GM10248 (cell line): ENCODE data around the gene IREB2.

ENCODE experiments used
- CTCF ChIA-PET: fragments of 300-600 bp; sonication (Branson Sonifier 250); formaldehyde crosslinking; extraction: SDS; loops from one replicate; lab custom pipeline; 2021; ENCODE audit warnings: antibody characterized with exemption; lab: Yijun Ruan, JAX
- POLR2A ChIA-PET: fragments of 350-650 bp; sonication (Branson Sonifier 250); formaldehyde crosslinking; extraction: SDS; loops from one replicate; lab custom pipeline; 2020; ENCODE audit warnings: antibody characterized with exemption; lab: Yijun Ruan, JAX
- DNase-seq: peaks from one replicate; pipeline ENCODE4 v3.0.0; 2012; ENCODE audit errors: extremely low spot score
- TF ChIP-seq, protein P1 (sequence below): IDR thresholded peaks from 2 replicates; pipeline ENCODE4 v1.5.1; 2012; ENCODE audit warnings: mild to moderate bottlenecking, low read depth; ENCODE audit errors: extremely low read depth, missing control alignments, control extremely low read depth

Gene IREB2

DNA sequence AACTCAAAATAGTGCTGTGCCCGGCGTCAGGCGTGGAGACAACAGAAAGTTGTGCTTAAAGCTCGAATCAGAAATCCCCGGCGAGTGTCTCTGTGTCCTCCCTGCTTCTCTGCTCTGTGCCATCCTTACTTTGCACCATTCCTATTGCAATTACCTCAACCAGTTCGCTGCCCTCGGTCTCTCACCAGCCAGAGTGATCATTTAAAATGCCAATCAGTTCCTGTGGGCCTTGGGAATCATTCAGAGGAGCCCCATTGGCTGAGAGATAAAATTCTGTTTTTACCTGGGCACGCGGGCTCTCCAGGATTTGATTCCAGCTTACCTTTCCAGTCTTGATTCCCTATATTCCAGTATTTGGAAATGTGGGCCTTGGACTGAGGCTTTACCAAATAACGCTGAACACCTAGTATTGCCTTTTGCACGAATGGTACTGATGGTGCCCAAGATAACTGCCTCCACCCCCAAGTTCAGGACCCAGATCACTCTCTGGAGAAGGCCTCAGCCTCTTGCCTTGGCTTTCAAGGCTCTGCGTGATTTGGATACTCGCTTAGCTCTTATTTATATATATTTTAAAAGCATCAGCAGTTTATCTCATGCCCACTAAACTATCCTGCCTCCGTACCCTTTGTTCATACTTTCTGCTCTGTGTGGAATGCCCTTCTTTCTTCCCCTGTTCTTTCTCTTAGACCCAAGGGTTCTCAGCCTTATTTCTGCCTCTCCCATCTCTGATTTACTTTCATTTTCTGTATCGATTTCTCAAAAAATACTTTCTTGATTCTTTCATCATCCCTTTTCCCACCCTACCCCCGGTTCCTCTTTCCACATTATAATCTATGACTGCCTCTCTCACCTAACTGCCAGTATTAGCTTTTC is 103.1 kb downstream of the IREB2 start:
- peak; percentile 29 for DNase-seq
- ChIA-PET CTCF (interaction anchor here (1.0 to 2.4 kb wide), 7 partner anchors 8 to 27 kb away, joined by 3 to 7 read pairs (median 5); no protein-coding TSS in a partner anchor), POLR2A (no interaction called here)
- TF ChIP-seq, protein P1, sequence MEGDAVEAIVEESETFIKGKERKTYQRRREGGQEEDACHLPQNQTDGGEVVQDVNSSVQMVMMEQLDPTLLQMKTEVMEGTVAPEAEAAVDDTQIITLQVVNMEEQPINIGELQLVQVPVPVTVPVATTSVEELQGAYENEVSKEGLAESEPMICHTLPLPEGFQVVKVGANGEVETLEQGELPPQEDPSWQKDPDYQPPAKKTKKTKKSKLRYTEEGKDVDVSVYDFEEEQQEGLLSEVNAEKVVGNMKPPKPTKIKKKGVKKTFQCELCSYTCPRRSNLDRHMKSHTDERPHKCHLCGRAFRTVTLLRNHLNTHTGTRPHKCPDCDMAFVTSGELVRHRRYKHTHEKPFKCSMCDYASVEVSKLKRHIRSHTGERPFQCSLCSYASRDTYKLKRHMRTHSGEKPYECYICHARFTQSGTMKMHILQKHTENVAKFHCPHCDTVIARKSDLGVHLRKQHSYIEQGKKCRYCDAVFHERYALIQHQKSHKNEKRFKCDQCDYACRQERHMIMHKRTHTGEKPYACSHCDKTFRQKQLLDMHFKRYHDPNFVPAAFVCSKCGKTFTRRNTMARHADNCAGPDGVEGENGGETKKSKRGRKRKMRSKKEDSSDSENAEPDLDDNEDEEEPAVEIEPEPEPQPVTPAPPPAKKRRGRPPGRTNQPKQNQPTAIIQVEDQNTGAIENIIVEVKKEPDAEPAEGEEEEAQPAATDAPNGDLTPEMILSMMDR: no peak

- no peak for DNase-seq
- TF ChIP-seq, protein P1: no peak
- POLR2A ChIA-PET: no interaction called here
- CTCF ChIA-PET: interaction anchor here (1.0 to 2.4 kb wide), 3 partner anchors 17 to 20 kb away, joined by 3 to 6 read pairs (median 5); no protein-coding TSS in a partner anchor
Observed at GRCh38 chr15:78541744-78542034, 103.7 kb downstream of the IREB2 start.

GRCh38 chr15:78542647-78543046 is 104.6 kb downstream of the IREB2 start:
- POLR2A ChIA-PET: no interaction called here
- CTCF ChIA-PET: interaction anchor here (0.9 to 1.2 kb wide), 3 partner anchors 13 to 437 kb away, joined by 3 to 6 read pairs (median 3); partner anchors contain the start of gene CHRNA5
- TF ChIP-seq, protein P1: no peak
- DNase-seq: no peak

DNA sequence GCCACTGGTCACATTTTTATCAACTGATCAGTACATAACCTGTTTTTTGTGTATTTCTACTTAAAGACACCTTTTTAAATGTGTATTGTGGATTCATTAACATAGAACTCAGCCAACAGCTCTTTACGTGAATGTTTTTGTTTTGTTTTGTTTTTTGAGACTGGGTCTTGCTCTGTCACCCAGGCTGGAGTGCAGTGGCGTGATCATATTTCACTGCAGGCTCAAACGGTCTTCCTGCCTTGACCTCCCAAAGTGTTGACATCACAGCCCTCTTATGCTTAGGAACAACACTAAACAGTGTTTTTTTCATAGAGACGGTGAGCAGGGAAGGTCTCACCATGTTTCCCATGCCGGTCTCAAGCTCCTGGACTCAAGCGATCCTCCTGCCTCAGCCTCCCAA is 112.2 kb downstream of the IREB2 start:
- ChIA-PET CTCF (interaction anchor here (1.1 to 2.1 kb wide), 2 partner anchors 9 to 10 kb away, joined by 6 to 7 read pairs; partner anchors contain the start of gene PSMA4), POLR2A (interaction anchor here (1.1 kb wide), 1 partner anchor 255 kb away, joined by 7 read pairs; no protein-coding TSS in a partner anchor)
- no peak for DNase-seq
- TF ChIP-seq, protein P1: no peak

DNA sequence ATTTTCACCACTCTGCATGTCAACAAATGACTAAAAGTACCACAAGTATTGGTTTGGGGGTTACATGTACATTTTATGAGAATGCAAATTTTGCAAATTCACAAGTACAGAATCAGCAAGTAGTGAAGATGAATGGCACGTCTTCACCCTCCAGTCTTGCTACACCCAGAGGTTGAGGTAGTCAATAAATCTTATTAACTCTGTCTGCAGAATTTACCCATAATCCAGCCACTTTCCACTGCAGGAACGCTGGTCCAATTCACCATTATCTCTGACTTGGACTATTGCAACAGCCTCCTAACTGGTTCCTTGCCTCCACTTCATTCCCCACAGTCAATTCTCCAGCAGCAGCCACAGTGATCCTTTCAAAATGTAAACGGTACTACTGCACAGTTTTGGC is 112.8 kb downstream of the IREB2 start:
- TF ChIP-seq, protein P1: no peak
- DNase-seq: no peak
- CTCF ChIA-PET: no interaction called here
- POLR2A ChIA-PET: interaction anchor here (1.1 kb wide), 1 partner anchor 255 kb away, joined by 7 read pairs; no protein-coding TSS in a partner anchor
